Measurements from ENCODE around the gene ANO9.
"Not testable (repeated sequence)": the region's sequence is repeated elsewhere in the genome, so short reads cannot be mapped to it uniquely, and the experiment has no call there.

- not testable (repeated sequence) for TF ChIP-seq CTCF, POLR2A (IDR thresholded peaks at IDR 0.05)
Measured at GRCh38 chr11:389369-389768, 52.4 kb downstream of the ANO9 start.
